Measurements from ENCODE around the gene ABCF2. TPM values are rescaled to one million over a fixed set of nuclear protein-coding genes. Genes with fewer than 3 reads are reported as not detected.

Gene ABCF2
- total RNA-seq, 1 donor from 2014 or later = 26.3 TPM

- no peak overlapping the region for H3K27ac ChIP-seq
- ATAC-seq = no peak
- DNase-seq = no peak
- no peaks in the 10 kb centered on the region for H3K36me3 ChIP-seq
- no peaks in the 10 kb centered on the region for H3K4me1 ChIP-seq
- H3K9me3 ChIP-seq = no peaks in the 10 kb centered on the region
- TF ChIP-seq, protein P1, sequence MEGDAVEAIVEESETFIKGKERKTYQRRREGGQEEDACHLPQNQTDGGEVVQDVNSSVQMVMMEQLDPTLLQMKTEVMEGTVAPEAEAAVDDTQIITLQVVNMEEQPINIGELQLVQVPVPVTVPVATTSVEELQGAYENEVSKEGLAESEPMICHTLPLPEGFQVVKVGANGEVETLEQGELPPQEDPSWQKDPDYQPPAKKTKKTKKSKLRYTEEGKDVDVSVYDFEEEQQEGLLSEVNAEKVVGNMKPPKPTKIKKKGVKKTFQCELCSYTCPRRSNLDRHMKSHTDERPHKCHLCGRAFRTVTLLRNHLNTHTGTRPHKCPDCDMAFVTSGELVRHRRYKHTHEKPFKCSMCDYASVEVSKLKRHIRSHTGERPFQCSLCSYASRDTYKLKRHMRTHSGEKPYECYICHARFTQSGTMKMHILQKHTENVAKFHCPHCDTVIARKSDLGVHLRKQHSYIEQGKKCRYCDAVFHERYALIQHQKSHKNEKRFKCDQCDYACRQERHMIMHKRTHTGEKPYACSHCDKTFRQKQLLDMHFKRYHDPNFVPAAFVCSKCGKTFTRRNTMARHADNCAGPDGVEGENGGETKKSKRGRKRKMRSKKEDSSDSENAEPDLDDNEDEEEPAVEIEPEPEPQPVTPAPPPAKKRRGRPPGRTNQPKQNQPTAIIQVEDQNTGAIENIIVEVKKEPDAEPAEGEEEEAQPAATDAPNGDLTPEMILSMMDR (IDR thresholded peaks at IDR 0.05) = no peak
- H3K4me3 ChIP-seq = no peak overlapping the region
- peaks cover 11% of the 10 kb centered on the region for H3K27me3 ChIP-seq
- intact Hi-C loops (cut with DNase I) = no loop called here
These were observed 20.1 kb downstream of the ABCF2 start for GRCh38 chr7:151206914-151207313.

GRCh38 chr7:151205730-151206129 lies 21.3 kb downstream of the ABCF2 start:
- intact Hi-C loops (cut with DNase I) = no loop called here

GRCh38 chr7:151204383-151205032 lies 22.5 kb downstream of the ABCF2 start:
- H3K27me3 ChIP-seq = peaks cover 11% of the 10 kb centered on the region
- DNase-seq = no peak
- intact Hi-C loops (cut with DNase I) = no loop called here
- H3K4me3 ChIP-seq = no peak overlapping the region
- H3K36me3 ChIP-seq = no peaks in the 10 kb centered on the region
- ATAC-seq = peak; percentile 14
- TF ChIP-seq, protein P1 (IDR thresholded peaks at IDR 0.05) = no peak
- H3K9me3 ChIP-seq = no peaks in the 10 kb centered on the region
- no peaks in the 10 kb centered on the region for H3K4me1 ChIP-seq
- H3K27ac ChIP-seq = no peak overlapping the region

More at GRCh38 chr7:151205730-151206129, 21.3 kb downstream of the ABCF2 start:
- ATAC-seq (no peak), DNase-seq (no peak)
- TF ChIP-seq, protein P1 (IDR thresholded peaks at IDR 0.05) = no peak
- no peak overlapping the region for H3K27ac ChIP-seq
- H3K27me3 ChIP-seq = peaks cover 11% of the 10 kb centered on the region
- H3K9me3 ChIP-seq = no peaks in the 10 kb centered on the region
- H3K36me3 ChIP-seq = no peaks in the 10 kb centered on the region
- H3K4me3 ChIP-seq = no peak overlapping the region
- H3K4me1 ChIP-seq = no peaks in the 10 kb centered on the region

DNA sequence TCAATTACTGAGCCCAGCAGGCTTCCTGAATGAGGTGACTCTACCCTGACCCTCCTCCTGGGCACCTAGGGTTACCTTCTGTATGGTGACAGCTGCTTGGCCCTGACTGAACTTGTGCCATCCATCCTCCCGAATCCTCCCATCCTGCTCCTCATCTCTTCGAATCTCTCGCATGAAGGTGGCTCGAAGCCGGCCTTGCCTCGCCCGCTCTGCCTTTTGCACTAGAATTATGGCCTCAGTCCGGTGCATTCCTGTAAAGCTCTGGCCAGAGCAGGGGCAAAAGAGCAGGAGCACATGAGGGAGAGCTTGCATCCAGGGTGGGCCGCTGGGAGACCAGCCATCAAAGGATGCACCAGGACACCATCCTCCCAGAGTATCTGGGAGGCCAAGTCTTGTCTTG lies 24.2 kb downstream of the ABCF2 start:
- Histone ChIP-seq H3K4me3 (no peak overlapping the region), H3K27ac (no peak overlapping the region), H3K27me3 (peaks cover 11% of the 10 kb centered on the region), H3K4me1 (no peaks in the 10 kb centered on the region), H3K9me3 (no peaks in the 10 kb centered on the region), H3K36me3 (no peaks in the 10 kb centered on the region)
- ATAC-seq (no peak), DNase-seq (no peak)
- TF ChIP-seq, protein P1 (IDR thresholded peaks at IDR 0.05) = no peak
- intact Hi-C loops (cut with DNase I) = no loop called here

- ATAC-seq = no peak
- intact Hi-C loops (cut with DNase I) = no loop called here
- Histone ChIP-seq H3K9me3 (no peaks in the 10 kb centered on the region), H3K4me1 (no peaks in the 10 kb centered on the region), H3K4me3 (no peak overlapping the region), H3K27me3 (peaks cover 11% of the 10 kb centered on the region), H3K27ac (no peak overlapping the region), H3K36me3 (no peaks in the 10 kb centered on the region)
- DNase-seq = no peak
- TF ChIP-seq, protein P1 (IDR thresholded peaks at IDR 0.05) = no peak
These were observed 25.3 kb downstream of the ABCF2 start for GRCh38 chr7:151201751-151202150.

DNA sequence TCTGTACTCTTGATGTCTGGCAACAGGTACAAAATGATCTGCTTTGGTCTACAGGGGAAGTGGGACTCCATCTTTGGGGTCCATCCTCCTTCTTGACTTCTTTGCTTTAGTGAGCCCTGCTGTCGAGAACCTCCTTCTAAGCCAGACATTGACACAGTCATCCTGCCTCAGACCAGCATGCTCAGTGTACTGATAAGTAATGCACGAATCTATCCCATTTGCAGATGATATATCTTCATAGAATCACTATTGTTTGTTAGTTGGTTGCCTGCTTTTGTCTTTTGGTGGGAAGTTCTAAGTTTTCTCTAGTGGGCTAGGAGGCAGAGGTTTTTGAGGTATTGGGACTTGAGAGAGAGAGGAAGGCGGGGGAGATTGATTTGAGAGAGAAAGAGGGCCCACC lies 25.7 kb downstream of the ABCF2 start:
- TF ChIP-seq, protein P1 (IDR thresholded peaks at IDR 0.05) = no peak
- ATAC-seq (no peak), DNase-seq (no peak)
- no peaks in the 10 kb centered on the region for H3K4me1 ChIP-seq
- intact Hi-C loops (cut with DNase I) = no loop called here
- no peak overlapping the region for H3K27ac ChIP-seq
- H3K36me3 ChIP-seq = no peaks in the 10 kb centered on the region
- no peak overlapping the region for H3K4me3 ChIP-seq
- no peaks in the 10 kb centered on the region for H3K9me3 ChIP-seq
- peaks cover 11% of the 10 kb centered on the region for H3K27me3 ChIP-seq
